Gastrocnemius medialis (tissue), 4 donors: ENCODE measurements around the gene EYA3. TPM values are rescaled to one million over a fixed set of nuclear protein-coding genes. Genes with fewer than 3 reads are reported as not detected.

Source experiments
- ATAC-seq, 2 donors: fragments of 150-250 bp; one replicate each; pipeline ENCODE4 v1.9.1; 2016
- DNase-seq, 2 donors: peaks; one replicate each; pipeline ENCODE4 v3.0.0-alpha.2; 2019
- H3K27ac ChIP-seq, 4 donors: fragments of 200-600 bp; sonication (generic); 1 replicate in 1 of 4; 2 replicates in 3 of 4; pipeline ENCODE4 v1.5.1; 2016 to 2018; ENCODE audit warnings: mild to moderate bottlenecking in 2 of 4, moderate library complexity in 1 of 4
- H3K27me3 ChIP-seq, 3 donors: fragments of 200-600 bp; sonication (generic) in 2 of 3; 1 replicate in 1 of 3; 2 replicates in 2 of 3; pipeline versions ENCODE4 v1.5.1 to v1.6.0; 2016 to 2019; ENCODE audit warnings: mild to moderate bottlenecking in 1 of 3, moderate library complexity in 1 of 3
- H3K36me3 ChIP-seq, 2 donors: fragments of 200-600 bp; sonication (generic) in 1 of 2; one replicate each; pipeline ENCODE4 v1.5.1; 2017 to 2018
- H3K4me1 ChIP-seq, 2 donors: fragments of 200-600 bp; sonication (generic) in 1 of 2; one replicate each; pipeline ENCODE4 v1.5.1; 2016 to 2017; ENCODE audit warnings: mild to moderate bottlenecking in 2 of 2
- H3K4me3 ChIP-seq, 4 donors: fragments of 200-600 bp; sonication (generic) in 3 of 4; 1 replicate in 1 of 4; 2 replicates in 3 of 4; pipeline ENCODE4 v1.5.1; 2016 to 2019; ENCODE audit warnings: mild to moderate bottlenecking in 2 of 4
- H3K9me3 ChIP-seq, 3 donors: fragments of 200-600 bp; sonication (generic) in 2 of 3; 1 replicate in 1 of 3; 2 replicates in 2 of 3; pipeline ENCODE4 v1.5.1; 2016 to 2019
- CTCF ChIP-seq, 5 experiments: fragments of 450-650 bp in 3 of 5; fragments of 200-600 bp in 2 of 5; sonication (generic) in 2 of 5; IDR thresholded peaks in 4 of 5; conservative IDR thresholded peaks in 1 of 5; 1 replicate in 4 of 5; 2 replicates in 1 of 5; pipeline ENCODE4 v1.5.1; 2016 to 2019; ENCODE audit warnings: antibody characterized with exemption in 5 of 5, mild to moderate bottlenecking in 3 of 5, moderate library complexity in 3 of 5
- POLR2A ChIP-seq, 2 donors: fragments of 450-650 bp; IDR thresholded peaks; one replicate each; pipeline ENCODE4 v1.6.1; 2017; ENCODE audit warnings: antibody characterized with exemption in 2 of 2, mild to moderate bottlenecking in 2 of 2, moderate library complexity in 2 of 2
- in situ Hi-C, 4 donors: fragments of 200-750 bp; cut with MboI; loops; one replicate each; pipeline versions ENCODE4 v1.15.0 to v1.8.0; 2017; ENCODE audit warnings: low sequenced_read_pairs in 4 of 4
- intact Hi-C: fragments of 100-400 bp; cut with DNase I; formaldehyde crosslinking; loops from one replicate; pipeline ENCODE4 v1.15.1; 2023; ENCODE audit warnings: low total_unique reads
- total RNA-seq, 4 donors: library from RNA; depleted of rRNA; stranded (reverse); fragments of >200 nt; gene quantifications; one replicate each; pipeline versions ENCODE4 v1.1.0 to v1.2.3, GENCODE V29; 2016

EYA3 gene
- total RNA-seq, 4 donors from 2014 or later = 9.2 to 19.5 (median 15.4) TPM

GRCh38 chr1:27937524-27937836, 150.9 kb downstream of the EYA3 start:
- intact Hi-C loops (no loop called here), in situ Hi-C loops (no loop called here)
- H3K36me3 ChIP-seq = no peaks in the 10 kb centered on the region
- H3K9me3 ChIP-seq = no peaks in the 10 kb centered on the region
- DNase-seq (no peak), ATAC-seq (no peak)
- no peak overlapping the region for H3K4me3 ChIP-seq
- TF ChIP-seq CTCF (IDR thresholded peaks at IDR 0.05 in 4 of 5, conservative IDR thresholded peaks at IDR 0.05 in 1 of 5) (no peak), POLR2A (IDR thresholded peaks at IDR 0.05) (no peak)
- no peaks in the 10 kb centered on the region for H3K4me1 ChIP-seq
- H3K27ac ChIP-seq = no peak overlapping the region
- H3K27me3 ChIP-seq = peaks cover 0 to 12% (median 10%) of the 10 kb centered on the region in 3 donors

GRCh38 chr1:27936370-27936769, 152.0 kb downstream of the EYA3 start:
- in situ Hi-C loops (no loop called here), intact Hi-C loops (no loop called here)
- Histone ChIP-seq H3K27me3 (peaks cover 0 to 12% (median 10%) of the 10 kb centered on the region in 3 donors), H3K27ac (no peak overlapping the region), H3K9me3 (no peaks in the 10 kb centered on the region), H3K4me3 (no peak overlapping the region), H3K4me1 (no peaks in the 10 kb centered on the region), H3K36me3 (no peaks in the 10 kb centered on the region)
- no peak for ATAC-seq
- no peak for DNase-seq
- TF ChIP-seq POLR2A (IDR thresholded peaks at IDR 0.05) = no peak
- TF ChIP-seq CTCF (IDR thresholded peaks at IDR 0.05 in 4 of 5, conservative IDR thresholded peaks at IDR 0.05 in 1 of 5) = no peak

- Histone ChIP-seq H3K36me3 (no peaks in the 10 kb centered on the region), H3K9me3 (no peaks in the 10 kb centered on the region), H3K27me3 (peaks cover 0 to 12% (median 10%) of the 10 kb centered on the region in 3 donors), H3K4me1 (no peaks in the 10 kb centered on the region), H3K27ac (no peak overlapping the region), H3K4me3 (no peak overlapping the region)
- DNase-seq (no peak), ATAC-seq (no peak)
- intact Hi-C loops = no loop called here
- TF ChIP-seq POLR2A (IDR thresholded peaks at IDR 0.05) (no peak), CTCF (IDR thresholded peaks at IDR 0.05 in 4 of 5, conservative IDR thresholded peaks at IDR 0.05 in 1 of 5) (no peak)
- in situ Hi-C loops = no loop called here
Measured at GRCh38 chr1:27935721-27936120, 152.7 kb downstream of the EYA3 start.

- Histone ChIP-seq H3K27me3 (peaks cover 0 to 12% (median 10%) of the 10 kb centered on the region in 3 donors), H3K9me3 (no peaks in the 10 kb centered on the region), H3K36me3 (no peaks in the 10 kb centered on the region), H3K27ac (no peak within 1 kb of the TSS), H3K4me3 (peak within 1 kb of the TSS in 1 of 4 donors; percentile 28), H3K4me1 (no peaks in the 10 kb centered on the region)
- no peak for ATAC-seq
- TF ChIP-seq CTCF (IDR thresholded peaks at IDR 0.05 in 4 of 5, conservative IDR thresholded peaks at IDR 0.05 in 1 of 5) = no peak
- no peak for TF ChIP-seq POLR2A (IDR thresholded peaks at IDR 0.05)
- no peak for DNase-seq
- in situ Hi-C loops (no loop called here), intact Hi-C loops (no loop called here)
Measured at GRCh38 chr1:27934818-27935549, 153.4 kb downstream of the EYA3 start, which contains the start of gene SMPDL3B. SMPDL3B (plus strand) TSS chr1:27935000; CDS start chr1:27935184, 184 bp downstream.
